ENCODE results near the gene COL5A3.

Gene COL5A3

DNA sequence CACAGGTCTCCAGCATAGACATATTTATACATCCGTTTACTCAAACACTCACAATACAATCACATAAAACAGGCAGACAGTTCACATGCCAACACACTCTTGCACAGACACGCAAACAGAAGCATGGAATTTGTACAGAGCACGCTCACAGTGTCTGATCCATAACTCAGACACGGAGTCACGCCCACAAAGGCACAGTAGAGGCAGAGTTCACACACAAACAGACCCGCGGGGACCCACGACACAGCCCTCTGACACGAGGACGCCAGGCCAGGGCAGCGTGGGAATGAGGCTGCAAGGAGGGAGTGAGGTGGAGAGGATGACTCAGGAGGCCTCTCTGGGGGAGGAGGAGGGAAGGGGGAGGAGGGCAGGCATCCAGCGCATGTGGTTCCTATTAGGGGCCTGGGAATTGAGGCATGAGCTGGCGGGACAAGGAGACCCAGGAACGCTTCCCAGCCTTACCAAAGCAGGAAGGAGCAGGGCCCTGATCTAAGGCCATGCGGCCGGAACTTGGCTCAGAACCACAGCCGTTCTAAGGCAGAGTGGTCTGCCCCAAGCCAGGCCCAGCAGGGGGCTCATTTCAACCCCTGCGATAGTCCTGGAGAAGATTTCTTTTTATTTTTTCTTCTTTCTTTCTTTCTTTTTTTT is 64.9 kb downstream of the COL5A3 start:
- TF ChIP-seq GATA2 (IDR thresholded peaks at IDR 0.05; ENCODE audit: low read depth, low read length) = no peak
- TF ChIP-seq GATA3 (IDR thresholded peaks at IDR 0.05; ENCODE audit: low read depth, low read length) = no peak

- no peak for TF ChIP-seq GATA2 (IDR thresholded peaks at IDR 0.05; ENCODE audit: low read depth, low read length)
- no peak for TF ChIP-seq GATA3 (IDR thresholded peaks at IDR 0.05; ENCODE audit: low read depth, low read length)
Observed at GRCh38 chr19:9943744-9944143, 66.6 kb downstream of the COL5A3 start.

- no peak for TF ChIP-seq GATA2 (IDR thresholded peaks at IDR 0.05; ENCODE audit: low read depth, low read length)
- TF ChIP-seq GATA3 (IDR thresholded peaks at IDR 0.05; ENCODE audit: low read depth, low read length) = no peak
Observed at GRCh38 chr19:9941671-9942070, 68.6 kb downstream of the COL5A3 start.

DNA sequence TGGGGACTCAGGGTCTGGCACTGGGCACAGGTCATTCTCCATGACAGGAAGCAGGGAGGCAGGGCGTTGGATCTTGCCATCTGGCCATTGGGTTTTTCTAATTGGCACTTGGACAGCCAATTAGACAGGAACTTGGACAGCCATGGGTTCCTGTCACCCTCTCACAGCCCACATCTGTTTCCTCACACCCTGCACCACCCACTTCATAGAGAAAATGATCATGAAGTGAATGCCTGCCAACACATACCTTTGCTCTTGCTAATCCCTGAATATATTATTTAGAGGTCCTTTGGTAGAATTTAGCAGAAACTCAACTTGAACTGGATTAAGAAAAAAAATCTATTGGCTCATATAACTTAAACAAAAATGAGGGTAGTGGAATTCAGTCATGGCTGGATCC is 69.1 kb downstream of the COL5A3 start:
- TF ChIP-seq GATA3 (IDR thresholded peaks at IDR 0.05; ENCODE audit: low read depth, low read length) = no peak
- TF ChIP-seq GATA2 (IDR thresholded peaks at IDR 0.05; ENCODE audit: low read depth, low read length) = no peak

DNA sequence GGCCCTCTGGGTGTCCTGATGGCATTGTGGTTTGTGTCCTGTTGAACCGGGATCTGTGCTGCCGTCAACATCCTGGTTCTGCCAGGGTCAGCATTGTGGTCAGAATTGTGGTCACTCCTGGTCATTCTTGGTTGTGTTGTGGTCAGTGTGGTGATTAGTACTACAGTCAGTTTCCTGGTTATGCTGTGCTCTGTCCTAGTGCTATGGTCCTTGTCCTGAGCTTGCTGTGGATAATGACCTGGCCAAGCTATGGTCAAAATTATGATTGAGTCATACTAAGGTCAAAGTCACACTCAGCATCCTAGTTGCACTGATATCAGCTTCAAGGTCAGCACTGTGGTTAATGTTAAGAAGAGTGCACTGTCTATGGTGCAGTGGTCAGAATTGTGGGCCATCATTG is 69.5 kb downstream of the COL5A3 start:
- no peak for TF ChIP-seq GATA3 (IDR thresholded peaks at IDR 0.05; ENCODE audit: low read depth, low read length)
- TF ChIP-seq GATA2 (IDR thresholded peaks at IDR 0.05; ENCODE audit: low read depth, low read length) = no peak

DNA sequence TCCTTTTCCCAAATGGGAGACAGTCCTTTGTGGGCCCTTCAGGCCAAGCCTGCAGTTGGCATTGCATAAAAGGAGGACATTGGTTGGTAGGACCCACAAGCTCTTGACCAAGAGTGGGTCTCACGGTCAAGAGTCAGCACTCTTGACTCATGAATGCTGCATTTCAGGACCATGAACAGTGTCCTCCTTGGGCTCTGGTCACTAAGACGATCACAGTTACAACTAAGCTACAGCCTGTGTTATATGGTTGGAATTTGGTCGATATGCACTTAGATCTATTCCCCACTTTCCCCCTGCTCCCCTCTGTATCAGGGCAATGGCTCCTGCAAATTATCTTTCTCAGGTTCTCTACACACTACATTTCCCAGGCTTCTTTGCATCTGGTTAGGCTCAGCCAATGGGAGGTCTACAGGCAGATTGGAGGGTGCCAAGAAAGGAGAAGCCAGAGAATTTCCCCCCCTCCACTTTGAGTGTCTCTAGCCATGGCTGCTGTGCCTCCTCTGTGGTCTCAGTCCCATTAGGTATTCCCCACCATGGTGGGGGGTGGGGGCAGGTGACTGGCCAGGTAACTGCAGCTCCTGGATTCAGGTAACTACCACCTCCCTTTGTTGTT is 70.9 kb downstream of the COL5A3 start:
- no peak for TF ChIP-seq GATA3 (IDR thresholded peaks at IDR 0.05; ENCODE audit: low read depth, low read length)
- TF ChIP-seq GATA2 (IDR thresholded peaks at IDR 0.05; ENCODE audit: low read depth, low read length) = no peak

GRCh38 chr19:9937001-9937411 is 73.3 kb downstream of the COL5A3 start:
- TF ChIP-seq GATA2 (IDR thresholded peaks at IDR 0.05; ENCODE audit: low read depth, low read length) = no peak
- no peak for TF ChIP-seq GATA3 (IDR thresholded peaks at IDR 0.05; ENCODE audit: low read depth, low read length)

GRCh38 chr19:9936326-9937000 is 73.8 kb downstream of the COL5A3 start, which contains the start of gene OLFM2:
Gene OLFM2 (minus strand): TSS chr19:9936515. CDS start chr19:9936366, 149 bp downstream.
- TF ChIP-seq GATA3 (IDR thresholded peaks at IDR 0.05; ENCODE audit: low read depth, low read length) = no peak
- TF ChIP-seq GATA2 (IDR thresholded peaks at IDR 0.05; ENCODE audit: low read depth, low read length) = no peak

DNA sequence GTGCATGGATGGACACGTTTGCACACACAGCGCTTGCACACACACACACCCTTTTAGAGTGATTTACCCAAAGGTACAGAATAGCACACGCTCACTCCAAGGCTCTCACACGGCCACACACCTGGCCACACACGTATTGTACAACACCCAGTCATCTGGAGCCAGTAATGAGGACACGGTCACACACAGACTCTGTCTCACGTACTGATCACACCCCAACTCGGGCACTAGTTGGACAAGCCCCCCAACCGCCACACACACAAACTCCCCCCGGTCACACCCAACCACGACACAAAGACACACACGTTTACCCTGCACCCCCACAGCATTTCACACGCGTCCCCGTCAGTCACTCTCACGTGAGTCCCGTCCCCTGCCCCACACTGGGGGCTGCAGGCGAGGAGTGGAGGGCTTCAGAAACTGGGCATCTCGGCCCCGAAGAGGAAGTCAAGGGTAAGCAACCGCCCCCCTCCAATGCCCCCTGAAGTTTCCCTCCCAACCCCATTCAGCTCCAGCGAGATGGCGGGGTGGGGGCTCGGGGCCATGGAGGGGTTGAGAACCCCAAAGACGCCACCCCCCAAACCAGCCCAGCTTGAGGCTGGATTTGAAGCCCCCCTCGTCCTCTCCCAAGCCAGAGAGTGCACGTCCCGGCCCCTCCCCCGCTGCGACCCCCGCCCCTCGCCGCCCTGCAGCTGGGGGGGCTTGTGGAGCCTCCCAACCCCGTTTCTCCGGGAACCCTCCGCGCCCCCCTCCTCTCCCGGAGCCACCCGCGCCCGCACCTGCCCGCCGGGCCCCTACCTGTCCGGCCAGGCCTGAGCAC is 74.6 kb downstream of the COL5A3 start:
- no peak for TF ChIP-seq GATA3 (IDR thresholded peaks at IDR 0.05; ENCODE audit: low read depth, low read length)
- TF ChIP-seq GATA2 (IDR thresholded peaks at IDR 0.05; ENCODE audit: low read depth, low read length) = no peak

DNA sequence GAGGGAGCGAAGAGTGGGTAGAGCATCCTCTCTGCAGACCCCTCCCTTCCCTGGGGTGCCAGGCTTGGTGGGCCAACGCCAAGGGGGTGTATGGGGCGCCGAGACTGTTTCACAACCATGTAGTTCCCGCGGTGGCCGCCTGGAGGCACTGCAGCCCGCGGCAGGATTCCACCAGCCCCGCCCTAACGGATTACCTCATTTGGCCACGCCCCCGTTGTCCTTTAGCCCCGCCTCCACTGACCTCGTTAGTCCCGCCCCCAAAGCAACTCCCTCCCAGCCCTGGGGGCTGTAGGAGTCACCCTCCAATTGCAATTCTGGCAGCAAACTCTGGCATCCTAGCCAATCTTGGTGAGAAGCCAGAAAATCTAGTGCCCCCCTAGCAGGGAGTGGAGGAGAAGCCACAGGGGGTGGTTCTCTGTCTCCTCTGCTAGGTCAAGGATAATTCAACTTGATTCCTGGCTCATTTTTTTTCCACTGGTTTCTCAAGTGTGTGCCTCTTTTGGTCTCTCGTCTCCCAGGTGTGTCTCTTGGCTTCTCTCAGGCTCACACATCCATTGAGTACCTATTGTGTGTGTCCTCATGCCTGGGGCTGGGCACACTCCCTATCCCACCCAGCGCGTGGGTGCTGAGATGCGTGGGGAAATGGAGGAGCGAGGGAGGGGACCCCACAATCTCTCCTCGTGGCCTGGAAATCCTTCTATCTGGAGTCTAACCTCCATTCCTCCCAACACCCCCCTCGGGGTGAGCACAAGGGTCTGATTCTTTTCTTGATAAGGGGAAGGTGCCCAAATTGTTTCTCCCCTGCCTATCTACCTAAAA is 76.0 kb downstream of the COL5A3 start:
- TF ChIP-seq GATA3 (IDR thresholded peaks at IDR 0.05; ENCODE audit: low read depth, low read length) = no peak
- TF ChIP-seq GATA2 (IDR thresholded peaks at IDR 0.05; ENCODE audit: low read depth, low read length) = no peak

GRCh38 chr19:9932835-9933234 is 77.5 kb downstream of the COL5A3 start:
- no peak for TF ChIP-seq GATA3 (IDR thresholded peaks at IDR 0.05; ENCODE audit: low read depth, low read length)
- TF ChIP-seq GATA2 (IDR thresholded peaks at IDR 0.05; ENCODE audit: low read depth, low read length) = no peak

DNA sequence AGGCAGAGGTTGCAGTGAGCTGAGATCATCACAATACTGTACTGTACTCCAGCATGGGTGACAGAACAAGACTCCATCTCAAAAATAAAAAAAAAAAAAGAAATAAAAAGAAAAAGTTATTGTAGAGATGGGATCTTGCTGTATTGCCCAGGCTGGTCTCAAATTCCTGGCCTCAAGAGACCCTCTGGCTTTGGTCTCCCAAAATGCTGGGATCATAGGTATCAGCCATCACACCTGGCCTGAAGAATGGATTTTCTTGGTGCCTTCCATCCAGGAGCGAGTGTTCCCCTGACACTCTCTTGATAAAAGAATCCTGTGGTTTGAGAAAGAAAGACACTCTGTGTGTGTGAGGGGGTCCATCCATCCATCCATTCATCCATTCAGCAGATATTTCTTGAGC is 78.7 kb downstream of the COL5A3 start:
- TF ChIP-seq GATA2 (IDR thresholded peaks at IDR 0.05; ENCODE audit: low read depth, low read length) = no peak
- no peak for TF ChIP-seq GATA3 (IDR thresholded peaks at IDR 0.05; ENCODE audit: low read depth, low read length)

DNA sequence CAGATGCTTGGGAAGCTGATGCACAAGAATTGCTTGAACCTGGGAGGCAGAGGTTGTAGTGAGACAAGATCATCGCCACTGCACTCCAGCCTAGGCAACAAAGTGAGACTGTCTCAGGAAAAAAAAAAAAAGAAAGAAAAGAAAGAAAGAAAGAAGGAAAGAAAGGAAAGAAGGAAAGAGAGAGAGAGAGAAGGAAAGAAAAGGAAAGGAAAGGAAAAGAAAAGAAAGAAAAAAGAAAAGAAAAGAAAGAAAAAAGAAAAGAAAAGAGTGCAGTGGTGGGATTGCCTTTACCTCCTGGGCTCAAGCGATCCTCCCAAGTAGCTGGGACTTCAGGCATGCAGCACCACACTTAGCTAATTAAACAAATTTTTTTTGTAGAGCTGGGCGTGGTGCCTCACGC is 86.9 kb downstream of the COL5A3 start:
- TF ChIP-seq GATA2 (IDR thresholded peaks at IDR 0.05; ENCODE audit: low read depth, low read length) = no peak
- no peak for TF ChIP-seq GATA3 (IDR thresholded peaks at IDR 0.05; ENCODE audit: low read depth, low read length)
